ENCODE data around the gene IL36RN.

IL36RN gene

GRCh38 chr2:113012436-113013335, 46.3 kb upstream of the IL36RN start:
- POLR2A ChIA-PET = no interaction called here
- DNase-seq (ENCODE audit: extremely low spot score) = no peak
- CTCF ChIA-PET = no interaction called here
- TF ChIP-seq ARNT (IDR thresholded peaks at IDR 0.05) (no peak), HDGF (IDR thresholded peaks at IDR 0.05; ENCODE audit: borderline replicate concordance) (no peak), ZNF384 (IDR thresholded peaks at IDR 0.05) (no peak), FOXK2 (IDR thresholded peaks at IDR 0.05) (no peak), LEF1 (IDR thresholded peaks at IDR 0.05; ENCODE audit: borderline replicate concordance) (no peak), CTBP1 (IDR thresholded peaks at IDR 0.05; ENCODE audit: borderline replicate concordance) (no peak), BHLHE40 (IDR thresholded peaks at IDR 0.05; ENCODE audit: borderline replicate concordance) (no peak)

GRCh38 chr2:113013336-113013661, 45.7 kb upstream of the IL36RN start:
- DNase-seq (ENCODE audit: extremely low spot score) = no peak
- POLR2A ChIA-PET = no interaction called here
- CTCF ChIA-PET = no interaction called here
- no peak for TF ChIP-seq L3MBTL2 (conservative IDR thresholded peaks at IDR 0.05)
- no peak for TF ChIP-seq SP1 (IDR thresholded peaks at IDR 0.05)
- TF ChIP-seq SUZ12 (IDR thresholded peaks at IDR 0.05) = no peak
- TF ChIP-seq FOXK2 (IDR thresholded peaks at IDR 0.05) = no peak
- no peak for TF ChIP-seq NFRKB (IDR thresholded peaks at IDR 0.05)
- TF ChIP-seq HDGF (IDR thresholded peaks at IDR 0.05; ENCODE audit: borderline replicate concordance) = no peak
- no peak for TF ChIP-seq TARDBP (IDR thresholded peaks at IDR 0.05)
- TF ChIP-seq PKNOX1 (IDR thresholded peaks at IDR 0.05) = no peak
- no peak for TF ChIP-seq ELF4 (IDR thresholded peaks at IDR 0.05)
- TF ChIP-seq FOXA1 (IDR thresholded peaks at IDR 0.05) = no peak
- TF ChIP-seq ARNT (IDR thresholded peaks at IDR 0.05) = no peak
- no peak for TF ChIP-seq CTBP1 (IDR thresholded peaks at IDR 0.05; ENCODE audit: borderline replicate concordance)
- no peak for TF ChIP-seq FOXM1 (IDR thresholded peaks at IDR 0.05; ENCODE audit: borderline replicate concordance)
- TF ChIP-seq ZNF384 (IDR thresholded peaks at IDR 0.05) = no peak
- TF ChIP-seq BHLHE40 (IDR thresholded peaks at IDR 0.05; ENCODE audit: borderline replicate concordance) = no peak
- TF ChIP-seq LEF1 (IDR thresholded peaks at IDR 0.05; ENCODE audit: borderline replicate concordance) = no peak

GRCh38 chr2:113014067-113014466, 44.9 kb upstream of the IL36RN start:
- TF ChIP-seq L3MBTL2 (conservative IDR thresholded peaks at IDR 0.05) (no peak), FOXA1 (IDR thresholded peaks at IDR 0.05) (no peak), NFRKB (IDR thresholded peaks at IDR 0.05) (no peak), CTBP1 (IDR thresholded peaks at IDR 0.05; ENCODE audit: borderline replicate concordance) (no peak), FOXM1 (IDR thresholded peaks at IDR 0.05; ENCODE audit: borderline replicate concordance) (no peak), LEF1 (IDR thresholded peaks at IDR 0.05; ENCODE audit: borderline replicate concordance) (no peak), ZNF384 (IDR thresholded peaks at IDR 0.05) (no peak), SP1 (IDR thresholded peaks at IDR 0.05) (no peak), TARDBP (IDR thresholded peaks at IDR 0.05) (no peak), PKNOX1 (IDR thresholded peaks at IDR 0.05) (no peak), ARNT (IDR thresholded peaks at IDR 0.05) (no peak), BHLHE40 (IDR thresholded peaks at IDR 0.05; ENCODE audit: borderline replicate concordance) (no peak), HDGF (IDR thresholded peaks at IDR 0.05; ENCODE audit: borderline replicate concordance) (no peak), FOXK2 (IDR thresholded peaks at IDR 0.05) (no peak), SUZ12 (IDR thresholded peaks at IDR 0.05) (no peak), ELF4 (IDR thresholded peaks at IDR 0.05) (no peak)
- no peak for DNase-seq (ENCODE audit: extremely low spot score)
- POLR2A ChIA-PET = no interaction called here
- CTCF ChIA-PET = no interaction called here

GRCh38 chr2:113015042-113015441, 44.0 kb upstream of the IL36RN start:
- DNase-seq (ENCODE audit: extremely low spot score) = no peak
- ChIA-PET POLR2A (no interaction called here), CTCF (no interaction called here)
- TF ChIP-seq L3MBTL2 (conservative IDR thresholded peaks at IDR 0.05) = no peak
- no peak for TF ChIP-seq SUZ12 (IDR thresholded peaks at IDR 0.05)
- no peak for TF ChIP-seq ARNT (IDR thresholded peaks at IDR 0.05)
- no peak for TF ChIP-seq BHLHE40 (IDR thresholded peaks at IDR 0.05; ENCODE audit: borderline replicate concordance)
- TF ChIP-seq PKNOX1 (IDR thresholded peaks at IDR 0.05) = no peak
- TF ChIP-seq LEF1 (IDR thresholded peaks at IDR 0.05; ENCODE audit: borderline replicate concordance) = no peak

GRCh38 chr2:113015655-113016054, 43.3 kb upstream of the IL36RN start:
- TF ChIP-seq L3MBTL2 (conservative IDR thresholded peaks at IDR 0.05) = no peak
- no peak for TF ChIP-seq NFRKB (IDR thresholded peaks at IDR 0.05)
- TF ChIP-seq FOXK2 (IDR thresholded peaks at IDR 0.05) = no peak
- TF ChIP-seq SUZ12 (IDR thresholded peaks at IDR 0.05) = no peak
- no peak for TF ChIP-seq LEF1 (IDR thresholded peaks at IDR 0.05; ENCODE audit: borderline replicate concordance)
- TF ChIP-seq FOXA1 (IDR thresholded peaks at IDR 0.05) = no peak
- no peak for TF ChIP-seq ZNF384 (IDR thresholded peaks at IDR 0.05)
- no peak for TF ChIP-seq SP1 (IDR thresholded peaks at IDR 0.05)
- no peak for TF ChIP-seq PKNOX1 (IDR thresholded peaks at IDR 0.05)
- TF ChIP-seq ARNT (IDR thresholded peaks at IDR 0.05) = no peak
- TF ChIP-seq ELF4 (IDR thresholded peaks at IDR 0.05) = no peak
- TF ChIP-seq BHLHE40 (IDR thresholded peaks at IDR 0.05; ENCODE audit: borderline replicate concordance) = no peak
- no peak for TF ChIP-seq TARDBP (IDR thresholded peaks at IDR 0.05)
- no peak for TF ChIP-seq CTBP1 (IDR thresholded peaks at IDR 0.05; ENCODE audit: borderline replicate concordance)
- no peak for TF ChIP-seq HDGF (IDR thresholded peaks at IDR 0.05; ENCODE audit: borderline replicate concordance)
- no peak for TF ChIP-seq FOXM1 (IDR thresholded peaks at IDR 0.05; ENCODE audit: borderline replicate concordance)
- no peak for DNase-seq (ENCODE audit: extremely low spot score)
- CTCF ChIA-PET = no interaction called here
- POLR2A ChIA-PET = no interaction called here

Measured in HEK293T (cell line).